ENCODE data around the gene RGS12.

- TF ChIP-seq CTCF (IDR thresholded peaks at IDR 0.05) (no peak), POLR2A (IDR thresholded peaks at IDR 0.05) (no peak)
Observed at GRCh38 chr4:3307891-3308575, 15.2 kb downstream of the RGS12 start.
